Measurements from ENCODE around the gene NOL4L.

DNA sequence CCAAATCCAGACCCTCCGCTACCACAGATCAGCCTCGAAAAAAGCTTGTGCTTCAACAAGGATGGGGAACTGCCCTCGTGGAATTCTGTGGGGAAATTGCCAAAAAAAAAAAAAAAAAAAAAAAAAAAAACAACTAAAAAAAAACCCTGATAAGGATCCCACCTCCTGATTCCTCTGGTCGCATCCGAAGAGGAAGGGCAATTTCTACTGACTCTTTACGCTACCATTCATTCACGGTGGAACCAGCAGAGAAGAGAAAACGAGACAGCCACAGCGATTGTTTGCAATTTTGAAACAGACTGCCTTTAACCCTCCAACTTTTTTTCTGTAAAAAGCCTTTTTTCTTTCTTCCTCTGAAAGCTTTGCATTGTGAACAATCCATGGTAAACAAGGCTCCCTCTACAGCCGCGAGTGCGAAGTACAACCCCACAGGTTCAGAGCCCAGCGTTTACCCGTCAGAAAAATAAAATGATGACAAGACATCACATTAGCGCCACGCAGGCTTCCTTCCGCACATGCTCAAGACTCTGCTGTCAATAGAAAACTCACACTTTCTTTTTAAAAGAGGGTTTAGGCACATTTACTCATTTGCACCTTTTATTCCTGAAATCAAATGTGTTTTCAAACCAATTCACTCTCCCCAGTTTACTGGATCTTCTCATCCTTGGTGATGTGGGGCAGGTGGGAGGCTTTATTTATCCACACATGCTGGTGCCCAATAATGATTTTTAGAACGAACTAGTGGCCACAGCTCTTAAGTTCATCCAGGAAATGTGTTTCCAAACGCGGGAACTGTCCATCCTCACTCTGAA is 100.0 kb downstream of the NOL4L start:
- TF ChIP-seq CTCF (conservative IDR thresholded peaks at IDR 0.05; ENCODE audit: low read depth, low read length) (peak; percentile 85), EZH2 (IDR thresholded peaks at IDR 0.05; ENCODE audit: borderline replicate concordance, low read depth, low read length, poor library complexity, severe bottlenecking) (no peak)

Data from A673 (cell line).